Skin of body (tissue), 2 donors: ENCODE measurements around the gene ARL10. TPM values are rescaled to one million over a fixed set of nuclear protein-coding genes. Genes with fewer than 3 reads are reported as not detected.

Experiments used
- DNase-seq: peaks from one replicate; lab custom pipeline; 2025; lab: John Stamatoyannopoulos, UW
- total RNA-seq: library from RNA; depleted of rRNA; stranded (reverse); fragments of >200 nt; gene quantifications from one replicate; pipeline ENCODE4 v1.2.3, GENCODE V29; 2014

ARL10 gene
- total RNA-seq, 1 donor from 2014 or later, result 12.3 TPM

GRCh38 chr5:176361437-176362232, 3.7 kb upstream of the ARL10 start, which contains the start of gene KIAA1191:
Gene KIAA1191 (minus strand): TSS chr5:176361764. CDS start chr5:176359508, 2,256 bp downstream.
- peak; percentile 88 for DNase-seq

- DNase-seq, result no peak
These were observed 3.1 kb upstream of the ARL10 start for GRCh38 chr5:176362233-176362490.

GRCh38 chr5:176364765-176365350, 429 bp upstream of the ARL10 start:
- DNase-seq, result no peak

- DNase-seq, result no peak
These were observed 1.1 kb downstream of the ARL10 start for GRCh38 chr5:176366232-176366894.

- no peak for DNase-seq
These were observed 3.4 kb downstream of the ARL10 start for GRCh38 chr5:176368726-176369125.

GRCh38 chr5:176369934-176370711, 4.8 kb downstream of the ARL10 start:
- DNase-seq, result no peak

GRCh38 chr5:176371621-176372539, 6.6 kb downstream of the ARL10 start:
- DNase-seq, result no peak

- DNase-seq, result no peak
These were observed 8.0 kb downstream of the ARL10 start for GRCh38 chr5:176373100-176373818.

- DNase-seq, result no peak
These were observed 14.6 kb downstream of the ARL10 start for GRCh38 chr5:176379881-176380280.

- DNase-seq, result no peak
These were observed 16.1 kb downstream of the ARL10 start for GRCh38 chr5:176381423-176381822.

- no peak for DNase-seq
These were observed 16.7 kb downstream of the ARL10 start for GRCh38 chr5:176381979-176382378.

GRCh38 chr5:176382721-176383120, 17.4 kb downstream of the ARL10 start:
- no peak for DNase-seq

- no peak for DNase-seq
These were observed 18.1 kb downstream of the ARL10 start for GRCh38 chr5:176383248-176383905.

- DNase-seq, result no peak
These were observed 18.7 kb downstream of the ARL10 start for GRCh38 chr5:176383961-176384360.

- no peak for DNase-seq
These were observed 19.2 kb downstream of the ARL10 start for GRCh38 chr5:176384366-176384930.

- DNase-seq, result no peak
These were observed 19.7 kb downstream of the ARL10 start for GRCh38 chr5:176384991-176385390.

- DNase-seq, result no peak
These were observed 21.2 kb downstream of the ARL10 start for GRCh38 chr5:176386491-176386890.

- no peak for DNase-seq
These were observed 22.2 kb downstream of the ARL10 start for GRCh38 chr5:176387384-176387925.

- no peak for DNase-seq
These were observed 22.7 kb downstream of the ARL10 start for GRCh38 chr5:176388003-176388443.
